CD14-positive monocyte (primary cell): ENCODE measurements around the gene GTF2F1. TPM values are rescaled to one million over a fixed set of nuclear protein-coding genes. Genes with fewer than 3 reads are reported as not detected.

ENCODE experiments used
- DNase-seq, 3 donors: peaks; one replicate each; pipeline ENCODE4 v3.0.0-alpha.2; 2011 to 2022
- H2AFZ ChIP-seq: 2 replicates; pipeline ENCODE4 v1.6.0; 2012; ENCODE audit warnings: mild to moderate bottlenecking, low read depth, low read length, inconsistent platforms; ENCODE audit not compliant: insufficient read depth, poor library complexity, severe bottlenecking
- H3K27ac ChIP-seq, 2 donors: 1 replicate in 1 of 2; 2 replicates in 1 of 2; pipeline ENCODE4 v1.5.1; 2012 to 2013; ENCODE audit warnings: low read length in 2 of 2, control low read depth in 1 of 2, inconsistent platforms in 1 of 2, low read depth in 1 of 2, mild to moderate bottlenecking in 1 of 2
- H3K27me3 ChIP-seq, 2 donors: one replicate each; pipeline versions ENCODE4 v1.6.0 to v1.6.1; 2011 to 2013; ENCODE audit warnings: low read length in 2 of 2; ENCODE audit not compliant: control insufficient read depth in 2 of 2, insufficient read depth in 2 of 2
- H3K36me3 ChIP-seq, 2 donors: replicated peaks in 1 of 2; 1 replicate in 1 of 2; 2 replicates in 1 of 2; pipeline versions ENCODE4 v1.5.1 to v1.6.1; 2012 to 2013; ENCODE audit warnings: low read length in 2 of 2, control low read depth in 1 of 2, inconsistent platforms in 1 of 2, mild to moderate bottlenecking in 1 of 2; ENCODE audit not compliant: insufficient read depth in 2 of 2, control insufficient read depth in 1 of 2
- H3K4me1 ChIP-seq, 2 donors: 1 replicate in 1 of 2; 2 replicates in 1 of 2; pipeline versions ENCODE4 v1.5.1 to v1.6.1; 2012 to 2013; ENCODE audit warnings: low read length in 2 of 2, control low read depth in 1 of 2, inconsistent platforms in 1 of 2, mild to moderate bottlenecking in 1 of 2, moderate library complexity in 1 of 2; ENCODE audit not compliant: insufficient read depth in 2 of 2, control insufficient read depth in 1 of 2
- H3K4me2 ChIP-seq: replicated peaks from 2 replicates; pipeline ENCODE3; 2012; ENCODE audit warnings: low read length, moderate library complexity, mild to moderate bottlenecking; ENCODE audit not compliant: poor library complexity, severe bottlenecking; ENCODE audit errors: extremely low read depth
- H3K4me3 ChIP-seq, 3 experiments: fragments of 200-600 bp in 1 of 3; sonication (generic) in 1 of 3; replicated peaks in 1 of 3; 1 replicate in 2 of 3; 2 replicates in 1 of 3; pipeline ENCODE4 v1.5.1; 2011 to 2013; ENCODE audit warnings: low read length in 3 of 3, mild to moderate bottlenecking in 3 of 3, control low read depth in 2 of 3, low read depth in 2 of 3, inconsistent platforms in 1 of 3, moderate library complexity in 1 of 3
- H3K79me2 ChIP-seq: 2 replicates; pipeline ENCODE4 v1.6.0; 2012; ENCODE audit warnings: mild to moderate bottlenecking, control low read depth, inconsistent platforms, low read length, moderate library complexity; ENCODE audit not compliant: insufficient read depth
- H3K9ac ChIP-seq: 2 replicates; pipeline ENCODE4 v1.6.0; 2017; ENCODE audit warnings: low read length, mild to moderate bottlenecking; ENCODE audit not compliant: insufficient read depth, poor library complexity, severe bottlenecking
- H3K9me3 ChIP-seq, 2 donors: replicated peaks in 1 of 2; 1 replicate in 1 of 2; 2 replicates in 1 of 2; pipeline versions ENCODE4 v1.5.1 to v1.6.1; 2012 to 2013; ENCODE audit warnings: low read length in 2 of 2, control low read depth in 1 of 2; ENCODE audit not compliant: control insufficient read depth in 1 of 2, insufficient read depth in 1 of 2
- H4K20me1 ChIP-seq: 2 replicates; pipeline ENCODE4 v1.6.0; 2012; ENCODE audit warnings: mild to moderate bottlenecking, low read length, control low read depth, moderate library complexity; ENCODE audit not compliant: insufficient read depth
- H3K27ac Mint-ChIP-seq, 7 donors: one replicate each; pipeline ENCODE4 v1.8.0; 2020; ENCODE audit warnings: mild to moderate bottlenecking in 7 of 7, mixed read lengths in 7 of 7, moderate library complexity in 6 of 7, inconsistent platforms in 2 of 7
- H3K27me3 Mint-ChIP-seq, 3 donors: one replicate each; pipeline ENCODE4 v1.8.0; 2021 to 2022; ENCODE audit warnings: low read depth in 3 of 3, mild to moderate bottlenecking in 3 of 3, mixed read lengths in 3 of 3, moderate library complexity in 3 of 3, inconsistent platforms in 1 of 3
- H3K36me3 Mint-ChIP-seq, 2 donors: one replicate each; pipeline ENCODE4 v1.8.0; 2020; ENCODE audit warnings: mixed read lengths in 2 of 2, inconsistent platforms in 1 of 2, mild to moderate bottlenecking in 1 of 2
- H3K4me1 Mint-ChIP-seq: one replicate; pipeline ENCODE4 v1.8.0; 2020; ENCODE audit warnings: mild to moderate bottlenecking, mixed read lengths
- H3K4me3 Mint-ChIP-seq, 2 donors: one replicate each; pipeline ENCODE4 v1.8.0; 2020; ENCODE audit warnings: mild to moderate bottlenecking in 2 of 2, mixed read lengths in 2 of 2, moderate library complexity in 1 of 2
- H3K9me3 Mint-ChIP-seq, 7 donors: one replicate each; pipeline ENCODE4 v1.8.0; 2020 to 2022; ENCODE audit warnings: mixed read lengths in 7 of 7, mild to moderate bottlenecking in 6 of 7, moderate library complexity in 6 of 7, inconsistent platforms in 2 of 7
- CTCF ChIP-seq: fragments of 200-600 bp; IDR thresholded peaks from one replicate; pipeline ENCODE4 v1.8.0; 2022; ENCODE audit warnings: antibody characterized with exemption, mild to moderate bottlenecking
- WGBS: methylation state at CpG from one replicate; pipeline ENCODE4 v1.1.5; 2013; ENCODE audit warnings: missing lambda C conversion rate; ENCODE audit not compliant: insufficient coverage; 5-methylcytosine and 5-hydroxymethylcytosine counted together
- intact Hi-C, 2 donors: fragments of 100-400 bp; cut with micrococcal nuclease; formaldehyde crosslinking; loops; one replicate each; pipeline versions ENCODE4 v1.15.0 to v1.15.1; 2023
- polyA plus RNA-seq, 3 donors: library from polyadenylated mRNA; depleted of rRNA in 1 of 3; unstranded in 2 of 3; stranded (reverse) in 1 of 3; fragments of 300-500 nt in 2 of 3; fragments of >200 nt in 1 of 3; fragmentation: Illumina TruSeq in 2 of 3; gene quantifications; 1 replicate in 2 of 3; 2 replicates in 1 of 3; pipeline ENCODE4 v1.2.3, GENCODE V29; 2012 to 2021
- small RNA-seq: library from RNA; depleted of rRNA; stranded (forward); fragments of <200 nt; gene quantifications from one replicate; pipeline ENCODE3, GENCODE V24; 2012; ENCODE audit warnings: low read depth; ENCODE audit not compliant: insufficient read length

Gene GTF2F1
- polyA plus RNA-seq, 3 donors: 9.4 to 46.4 (median 13.2) TPM

GRCh38 chr19:6334490-6335285, 58.3 kb downstream of the GTF2F1 start:
- Histone ChIP-seq H3K9ac (no peak overlapping the region), H3K79me2 (no peaks in the 10 kb centered on the region), H3K9me3 (no peaks in the 10 kb centered on the region), H3K4me2 (no peak overlapping the region), H3K36me3 (no peaks in the 10 kb centered on the region), H3K27me3 (no peaks in the 10 kb centered on the region), H3K27ac (no peak overlapping the region), H3K4me1 (no peaks in the 10 kb centered on the region), H3K4me3 (no peak overlapping the region), H2AFZ (no peak overlapping the region), H4K20me1 (no peaks in the 10 kb centered on the region)
- DNase-seq: no peak
- no peak for TF ChIP-seq CTCF
- H3K27ac Mint-ChIP-seq: no peak overlapping the region
- H3K27me3 Mint-ChIP-seq: peaks cover 0 to 9% (median 3%) of the 10 kb centered on the region in 3 donors
- no peaks in the 10 kb centered on the region for H3K4me1 Mint-ChIP-seq
- no peak overlapping the region for H3K4me3 Mint-ChIP-seq
- no peaks in the 10 kb centered on the region for H3K36me3 Mint-ChIP-seq
- intact Hi-C loops: no loop called here
- peaks cover 0 to 5% (median 2%) of the 10 kb centered on the region in 7 donors for H3K9me3 Mint-ChIP-seq
- 92% methylated on average over 3 of the region's 6 CpGs for WGBS

- Histone ChIP-seq H3K79me2 (no peaks in the 10 kb centered on the region), H3K4me2 (no peak within 1 kb of the TSS), H3K36me3 (no peaks in the 10 kb centered on the region), H4K20me1 (no peaks in the 10 kb centered on the region), H3K4me1 (no peaks in the 10 kb centered on the region), H3K27me3 (no peaks in the 10 kb centered on the region), H3K9ac (no peak within 1 kb of the TSS), H3K4me3 (no peak within 1 kb of the TSS), H2AFZ (no peak within 1 kb of the TSS), H3K27ac (no peak within 1 kb of the TSS), H3K9me3 (no peaks in the 10 kb centered on the region)
- DNase-seq: no peak
- 93% methylated on average over 16 of the region's 17 CpGs for WGBS
- no peak for TF ChIP-seq CTCF
- Mint-ChIP-seq H3K4me1 (no peaks in the 10 kb centered on the region), H3K4me3 (no peak within 1 kb of the TSS), H3K27ac (no peak within 1 kb of the TSS), H3K27me3 (peaks cover 0 to 4% (median 3%) of the 10 kb centered on the region in 3 donors), H3K9me3 (no peaks in the 10 kb centered on the region), H3K36me3 (no peaks in the 10 kb centered on the region)
- intact Hi-C loops: no loop called here
Measured at GRCh38 chr19:6333439-6333838, 59.5 kb downstream of the GTF2F1 start, which contains the start of gene ACER1. Gene ACER1, minus strand, starts transcription at chr19:6333612. Its CDS starts 61 bp downstream, at chr19:6333551.

Small RNAs within 50 kb of the gene (small RNA-seq; reads per million reads assigned to genes)
- not detected for gene MIR6790
- 1.2 reads per million for gene MIR6885

Other genes with a start within 250 kb of the GTF2F1 start
- 10 to 100 TPM in 1 of 3 donors, under 1 TPM in 2; 0.65 to 17.3 (median 0.99) TPM for gene MLLT1, start 113.2 kb downstream of the GTF2F1 start, polyA plus RNA-seq
- not detected for gene ACER1, start 59.6 kb downstream of the GTF2F1 start, polyA plus RNA-seq
- 10 to 100 TPM; 36.3 to 53.2 (median 52.4) TPM for gene CLPP, start 31.6 kb downstream of the GTF2F1 start, polyA plus RNA-seq
- gene ALKBH7, start 20.4 kb downstream of the GTF2F1 start, polyA plus RNA-seq: 100 to 1,000 TPM in 1 of 3 donors, 10 to 100 TPM in 2; 20.9 to 109 (median 86.0) TPM
- gene PSPN, start 17.2 kb downstream of the GTF2F1 start, polyA plus RNA-seq: under 1 TPM; 0.10 to 0.19 (median 0.13) TPM
- 10 to 100 TPM in 1 of 3 donors, 1 to 10 TPM in 2; 8.6 to 63.3 (median 9.1) TPM for gene KHSRP, start 31.6 kb upstream of the GTF2F1 start, polyA plus RNA-seq
- not detected for gene SLC25A41, start 40.6 kb upstream of the GTF2F1 start, polyA plus RNA-seq
- gene SLC25A23, start 66.6 kb upstream of the GTF2F1 start, polyA plus RNA-seq: under 1 TPM in 2 of 3 donors, not detected in 1; 0.11 to 0.15 TPM
- not detected for gene CRB3, start 71.1 kb upstream of the GTF2F1 start, polyA plus RNA-seq
- 10 to 100 TPM; 11.2 to 60.2 (median 20.5) TPM for gene DENND1C, start 88.6 kb upstream of the GTF2F1 start, polyA plus RNA-seq
- gene TUBB4A, start 109.1 kb upstream of the GTF2F1 start, polyA plus RNA-seq: under 1 TPM in 1 of 3 donors, not detected in 2; 0.16 TPM
- gene TNFSF9, start 137.9 kb upstream of the GTF2F1 start, polyA plus RNA-seq: 1 to 10 TPM; 3.7 to 4.9 (median 4.3) TPM
- under 1 TPM in 1 of 3 donors, not detected in 2; 0.12 TPM for gene CD70, start 198.0 kb upstream of the GTF2F1 start, polyA plus RNA-seq